Stimulated activated CD8-positive, alpha-beta memory T cell treated with anti-CD3 and anti-CD28 coated beads, Interleukin-15, amount 100 ng/mL, for 4 hours (primary cell): Measurements from ENCODE around the gene ACSS3.
"Not testable (repeated sequence)": the region's sequence is repeated elsewhere in the genome, so short reads cannot be mapped to it uniquely, and the experiment has no call there.

ENCODE experiments used
- DNase-seq, 2 donors: peaks; one replicate each; pipeline ENCODE4 v3.0.0-alpha.2; 2020; ENCODE audit warnings: low read depth in 2 of 2

Gene ACSS3

GRCh38 chr12:81092053-81092452 is 14.2 kb downstream of the ACSS3 start:
- no peak for DNase-seq

- DNase-seq, result no peak
These were observed 17.0 kb downstream of the ACSS3 start for GRCh38 chr12:81094718-81095360.

DNA sequence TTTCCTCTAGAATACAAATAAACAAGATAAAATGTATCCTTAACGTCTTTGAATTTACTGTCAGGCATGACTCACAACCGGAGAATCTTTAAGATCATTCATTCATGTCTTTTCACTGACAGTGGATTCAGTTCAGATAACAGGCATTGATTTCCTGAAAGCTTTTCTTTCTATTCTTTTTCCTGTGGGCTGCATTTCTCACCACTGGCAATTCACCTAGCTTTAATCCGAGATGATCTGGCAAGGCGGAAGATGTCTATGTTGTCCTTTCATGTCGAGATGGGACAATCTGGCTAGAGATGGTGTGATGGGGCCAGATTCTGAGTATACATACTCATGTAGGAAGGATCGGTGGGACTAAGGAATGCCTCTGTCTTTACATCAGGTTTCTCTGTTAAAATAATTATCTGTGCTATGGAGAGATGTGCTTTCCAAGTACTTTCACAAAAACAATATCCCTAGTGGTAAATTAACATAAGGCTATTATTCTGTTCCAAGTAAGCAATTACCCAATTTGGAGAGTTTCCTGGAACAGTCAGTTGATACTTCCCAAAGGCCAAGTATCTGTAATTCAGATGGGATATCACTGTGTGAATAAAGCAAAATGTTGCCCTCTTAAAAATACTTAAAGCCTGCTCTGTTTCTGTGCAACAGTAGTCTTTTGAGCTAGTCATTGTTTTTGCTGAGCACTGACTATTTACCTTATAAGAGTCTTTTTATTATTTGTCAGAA is 17.8 kb downstream of the ACSS3 start:
- DNase-seq, result no peak

GRCh38 chr12:81105687-81106086 is 27.8 kb downstream of the ACSS3 start:
- no peak for DNase-seq

DNA sequence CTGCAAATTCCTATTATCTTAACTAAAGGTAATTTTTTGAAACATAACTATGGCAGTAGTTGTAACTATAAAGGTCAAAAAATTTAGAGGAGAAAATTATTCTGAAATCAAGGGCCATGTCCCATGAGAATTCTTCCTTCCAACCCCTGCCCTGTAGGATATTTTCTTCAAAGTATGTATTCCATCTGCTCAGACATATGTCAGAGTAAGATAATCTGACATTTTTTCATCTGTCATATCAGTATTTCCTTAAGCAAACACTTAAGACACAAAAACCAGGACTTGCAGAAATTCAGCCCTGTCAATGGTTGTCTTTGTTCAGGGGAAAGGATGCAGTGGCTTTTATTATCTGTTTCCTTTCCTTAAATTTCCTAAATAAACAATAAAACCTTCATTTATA is 36.3 kb downstream of the ACSS3 start:
- no peak for DNase-seq

DNA sequence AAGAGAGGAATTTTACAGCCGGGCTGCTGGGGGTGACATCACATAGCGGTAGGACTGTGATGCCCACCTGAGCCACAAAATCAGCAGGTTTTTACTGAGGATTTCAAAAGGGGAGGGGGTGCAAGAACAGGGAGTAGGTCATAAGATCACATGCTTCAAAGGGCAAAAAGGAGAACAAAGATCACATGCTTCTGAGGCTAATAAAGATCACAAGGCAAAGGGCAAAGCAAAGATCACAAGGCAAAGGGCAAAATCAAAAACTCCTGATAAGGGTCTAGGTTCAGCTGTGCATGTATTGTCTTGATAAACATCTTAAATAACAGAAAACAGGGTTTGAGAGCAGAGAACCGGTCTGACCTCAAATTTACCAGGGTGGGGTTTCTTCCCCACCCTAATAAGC is 41.2 kb downstream of the ACSS3 start:
- not testable (repeated sequence) for DNase-seq

- no peak for DNase-seq
These were observed 43.1 kb downstream of the ACSS3 start for GRCh38 chr12:81120961-81121360.

- DNase-seq, result no peak
These were observed 45.7 kb downstream of the ACSS3 start for GRCh38 chr12:81123611-81124010.

DNA sequence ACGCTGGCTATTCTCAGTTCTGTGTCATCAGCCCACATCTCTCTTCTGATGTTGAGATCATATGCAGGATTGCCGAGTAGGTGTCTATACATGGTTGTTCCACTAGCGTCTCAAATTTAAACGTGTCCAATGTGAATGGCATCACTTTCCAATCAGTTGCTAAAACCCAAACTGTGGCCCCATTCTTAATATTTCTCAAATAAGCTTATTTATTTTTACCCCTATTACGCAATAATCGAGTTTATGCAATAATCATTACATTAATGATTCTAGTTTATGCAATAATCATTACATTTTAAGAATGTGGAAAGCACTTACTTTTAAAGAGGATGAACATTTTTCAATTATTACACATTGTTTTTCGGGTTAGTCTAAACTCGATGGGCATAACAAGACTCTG is 47.8 kb downstream of the ACSS3 start:
- DNase-seq, result no peak

DNA sequence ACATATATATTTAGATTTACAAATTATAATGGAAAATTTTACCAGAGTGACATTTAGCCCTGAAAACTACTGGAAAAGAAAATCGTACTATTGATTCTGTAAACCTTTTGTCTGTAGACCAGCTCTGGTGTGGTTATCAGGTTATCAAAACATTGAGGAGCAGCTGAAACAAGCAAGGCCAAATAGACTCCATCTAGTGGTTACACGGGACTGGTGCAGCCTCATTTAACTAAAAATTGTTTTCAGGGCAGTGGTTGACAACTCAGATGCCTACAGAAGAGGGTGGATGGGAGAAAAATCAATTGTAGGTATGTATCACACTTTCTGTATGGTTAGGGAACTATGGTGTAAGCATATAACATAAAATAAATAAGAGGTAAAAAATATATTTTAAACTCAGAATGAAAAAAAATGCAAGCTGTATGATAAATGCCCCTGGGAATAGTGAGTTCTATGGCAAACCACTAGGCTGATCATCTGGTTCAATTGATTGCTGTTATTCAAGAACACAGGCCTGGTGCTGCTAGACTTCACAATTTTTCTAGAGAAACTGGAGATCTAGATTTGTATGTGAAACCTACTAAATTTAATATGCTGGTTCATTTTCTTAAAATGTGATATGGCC is 51.2 kb downstream of the ACSS3 start:
- DNase-seq, result no peak

DNA sequence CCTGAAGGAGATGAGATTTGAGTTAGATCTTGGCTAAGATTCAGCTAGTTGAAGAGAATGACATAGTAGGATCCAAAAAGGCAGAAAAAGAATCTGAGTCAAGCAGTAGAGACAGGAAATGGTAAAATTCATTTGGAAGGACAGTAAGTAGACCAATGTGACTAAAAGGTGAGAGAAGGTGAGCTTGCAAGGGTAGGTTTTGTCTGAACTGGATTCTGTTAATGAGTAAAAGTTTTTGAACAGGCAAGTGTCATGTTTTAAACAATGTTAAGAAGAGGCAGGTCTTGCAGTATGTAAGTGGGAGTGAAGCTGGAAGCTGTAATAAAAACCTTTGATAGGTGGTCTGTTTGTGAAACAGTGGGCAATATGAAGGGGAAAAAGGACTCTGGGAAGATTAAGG is 58.6 kb downstream of the ACSS3 start:
- no peak for DNase-seq

DNA sequence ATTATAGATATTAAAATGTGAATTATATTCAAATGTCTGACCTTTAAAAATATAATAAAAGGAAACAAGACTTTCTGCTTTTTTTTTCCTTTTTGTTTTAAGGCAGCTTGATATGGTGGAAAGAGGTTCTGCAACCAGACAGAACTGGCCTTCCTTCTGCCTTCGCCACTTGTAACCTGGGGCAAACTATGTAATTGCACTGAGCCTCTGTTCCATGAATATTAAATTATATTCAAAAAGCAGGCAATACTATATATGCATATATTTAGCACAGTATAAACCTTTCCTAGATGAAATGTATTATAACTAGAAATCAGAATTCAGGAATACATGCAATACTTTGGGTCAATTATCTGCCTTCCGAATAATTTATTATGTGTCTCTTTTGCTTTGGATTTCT is 59.9 kb downstream of the ACSS3 start:
- DNase-seq, result no peak

DNA sequence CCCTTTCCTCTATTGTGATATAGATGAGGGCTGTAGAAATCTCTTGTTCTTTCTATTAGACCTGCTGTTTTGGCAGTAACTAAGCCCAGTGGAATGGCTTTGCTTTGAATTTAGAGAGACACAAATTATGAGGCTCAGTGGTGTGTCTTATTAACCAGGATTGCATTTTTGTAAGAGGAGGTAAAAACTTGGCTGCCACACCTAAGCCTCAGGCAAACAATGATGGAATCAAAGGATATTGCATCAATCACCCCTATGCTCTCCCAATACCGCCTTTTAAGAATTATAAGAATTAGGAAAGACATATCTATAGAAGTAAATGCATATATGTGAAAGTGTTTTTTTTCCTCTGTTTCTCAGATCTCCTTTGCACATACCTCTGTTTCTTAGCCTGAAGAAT is 63.3 kb downstream of the ACSS3 start:
- DNase-seq, result no peak

DNA sequence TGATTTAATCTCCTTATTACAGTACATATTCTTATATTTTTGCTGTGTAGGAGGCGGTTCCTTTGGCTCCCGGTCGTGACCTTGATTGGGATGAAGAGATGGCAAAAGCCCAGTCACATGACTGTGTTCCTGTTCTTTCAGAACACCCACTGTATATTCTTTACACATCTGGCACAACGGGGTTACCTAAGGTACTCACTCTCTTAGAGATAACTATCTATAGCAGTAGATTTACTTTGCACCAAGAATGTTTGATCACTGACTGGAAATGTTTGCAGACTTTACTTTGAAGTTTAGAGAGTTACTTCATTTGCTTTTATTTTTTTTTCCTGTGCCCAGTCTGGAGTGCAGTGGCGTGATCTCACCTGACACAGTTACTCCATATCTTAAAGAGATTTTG is 65.2 kb downstream of the ACSS3 start:
- DNase-seq, result no peak

GRCh38 chr12:81146228-81147225 is 68.6 kb downstream of the ACSS3 start:
- DNase-seq, result no peak

GRCh38 chr12:81147292-81147919 is 69.5 kb downstream of the ACSS3 start:
- no peak for DNase-seq

GRCh38 chr12:81150382-81150781 is 72.5 kb downstream of the ACSS3 start:
- no peak for DNase-seq

DNA sequence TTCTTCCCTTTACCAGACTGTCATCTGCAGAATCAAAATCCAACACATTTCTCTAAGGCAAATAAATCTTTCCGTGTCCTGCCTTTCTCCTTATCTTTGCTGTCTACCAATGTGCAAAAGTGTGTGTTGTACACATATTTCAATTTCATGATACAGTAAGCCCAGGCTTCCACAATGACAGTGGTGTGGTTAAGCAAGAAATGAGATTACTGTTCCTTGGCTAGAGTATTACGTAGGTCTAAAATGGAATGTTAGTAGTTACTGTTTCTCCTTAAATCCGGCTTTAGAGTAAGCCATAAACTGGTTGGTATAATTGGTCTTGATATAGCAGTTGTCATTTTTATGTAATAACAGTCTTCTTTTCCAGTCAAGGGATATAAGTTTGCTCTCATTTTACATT is 82.0 kb downstream of the ACSS3 start:
- DNase-seq, result no peak

DNA sequence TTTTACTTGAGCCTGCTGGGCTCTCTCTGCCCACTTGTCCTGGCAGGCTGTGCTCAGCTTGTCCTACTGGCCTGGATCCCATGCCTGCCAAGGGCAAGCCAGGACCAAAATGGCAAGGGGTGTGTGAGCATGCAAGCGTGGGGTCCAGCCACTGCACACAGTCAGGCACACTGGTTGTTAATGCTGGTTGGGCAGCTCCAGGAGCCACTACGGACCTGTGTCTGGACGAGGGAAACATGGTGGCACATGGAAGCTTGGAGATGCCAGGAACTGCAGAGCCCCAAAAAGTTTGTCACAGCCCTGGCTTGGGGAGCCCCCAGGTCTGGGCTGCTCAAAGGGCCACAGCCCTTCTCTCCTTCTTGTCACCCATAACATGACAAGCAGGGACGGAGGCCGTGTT is 83.8 kb downstream of the ACSS3 start:
- no peak for DNase-seq

DNA sequence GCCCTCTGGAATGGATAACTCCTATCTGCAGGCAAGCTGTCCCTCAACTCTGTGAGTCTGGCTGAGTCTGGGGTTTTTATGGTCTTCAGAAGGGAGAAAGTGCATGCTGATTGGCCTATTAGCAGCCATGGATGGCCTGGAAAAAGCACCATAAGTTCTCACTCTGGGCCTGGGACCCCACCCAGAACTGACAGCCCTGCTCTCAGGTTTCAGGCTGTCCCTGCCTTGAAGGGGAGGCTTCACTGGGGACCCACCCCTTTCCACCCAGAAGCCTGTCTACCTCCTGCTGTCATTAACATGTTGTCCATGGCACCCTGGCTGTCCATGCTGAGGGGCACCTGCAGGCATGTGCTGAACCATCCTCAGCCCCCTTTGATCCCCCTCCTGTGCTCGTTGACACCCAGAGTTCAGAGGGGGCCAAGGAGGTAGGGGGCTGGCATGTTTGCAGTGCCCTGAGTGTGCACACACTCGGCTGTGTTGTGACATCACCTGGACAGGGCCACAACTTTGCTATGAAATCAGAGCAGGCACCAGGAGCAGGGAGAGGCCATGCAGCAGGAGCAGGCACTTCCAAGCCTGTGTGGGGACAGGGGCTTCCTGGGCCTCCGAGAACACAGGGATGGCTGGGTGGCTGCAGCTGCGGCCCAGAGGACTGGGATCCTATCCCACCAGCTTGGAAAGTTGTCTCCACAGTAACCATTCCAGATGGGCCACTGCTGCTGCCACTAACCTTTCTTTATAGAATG is 84.7 kb downstream of the ACSS3 start:
- no peak for DNase-seq

DNA sequence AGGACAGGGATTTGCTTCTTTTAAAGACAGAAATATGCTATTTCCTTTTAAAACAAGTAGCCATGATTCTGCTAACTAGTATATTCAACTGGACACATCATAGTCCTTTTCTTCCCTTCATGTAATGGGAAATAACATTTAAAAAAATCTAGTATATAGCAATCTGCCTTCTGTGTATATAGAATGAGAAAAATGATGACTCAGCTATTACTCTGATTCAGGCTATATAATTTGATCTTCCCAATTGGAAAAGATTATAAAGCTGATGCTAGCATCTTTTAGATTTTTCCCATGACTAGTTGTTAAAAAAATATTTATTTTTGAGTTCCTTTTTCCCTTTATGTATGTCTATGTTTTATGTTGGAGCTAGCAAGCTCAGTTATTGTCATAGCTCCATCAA is 86.9 kb downstream of the ACSS3 start:
- DNase-seq, result no peak
